ENCODE results near the gene SPATA31D1.

The SPATA31D1 gene

GRCh38 chr9:82024908-82025307 lies 36.3 kb downstream of the SPATA31D1 start:
- no peak for DNase-seq

GRCh38 chr9:82031538-82032280 lies 43.1 kb downstream of the SPATA31D1 start:
- DNase-seq, result no peak

GRCh38 chr9:82034956-82035731 lies 46.6 kb downstream of the SPATA31D1 start:
- no peak for DNase-seq

- no peak for DNase-seq
These were observed 47.5 kb downstream of the SPATA31D1 start for GRCh38 chr9:82036086-82036485.

- DNase-seq, result no peak
These were observed 48.6 kb downstream of the SPATA31D1 start for GRCh38 chr9:82037126-82037525.

- no peak for DNase-seq
These were observed 50.3 kb downstream of the SPATA31D1 start for GRCh38 chr9:82038897-82039296.
